GM12878 (cell line): Measurements from ENCODE around the gene LUZP2. TPM values are rescaled to one million over a fixed set of nuclear protein-coding genes. Genes with fewer than 3 reads are reported as not detected.

Experiments used
- ATAC-seq: fragments of 200-7000 bp; cut with Tn5 transposase; 3 replicates; pipeline ENCODE4 v1.9.1; 2020; ENCODE audit warnings: mild to moderate bottlenecking, moderate library complexity
- BruUV-seq: library from RNA; stranded (reverse); fragments of 400-500 nt; replicated peaks from 2 replicates; lab custom pipeline; 2021; lab: Mats Ljungman, UMichigan
- CTCF ChIA-PET: fragments of 300-600 bp; sonication (Branson Sonifier 250); formaldehyde crosslinking; extraction: SDS; loops from one replicate; lab custom pipeline; 2021; ENCODE audit warnings: inconsistent platforms; lab: Yijun Ruan, JAX
- POLR2A ChIA-PET: fragments of 350-600 bp; formaldehyde crosslinking; extraction: SDS; loops from one replicate; lab custom pipeline; 2021; ENCODE audit warnings: inconsistent platforms; lab: Charles Lee
- RAD21 ChIA-PET: fragments of 300-600 bp; sonication (Branson Sonifier 250); formaldehyde crosslinking; loops from one replicate; lab custom pipeline; 2023; ENCODE audit warnings: antibody characterized with exemption; ENCODE audit not compliant: unreplicated experiment; lab: Charles Lee
- SMC1A ChIA-PET: fragments of 300-600 bp; sonication (Branson Sonifier 250); formaldehyde crosslinking; loops from one replicate; lab custom pipeline; 2023; ENCODE audit not compliant: unreplicated experiment, uncharacterized antibody; lab: Charles Lee
- DNase-seq: peaks from one replicate; pipeline ENCODE4 v3.0.0-alpha.2; 2011; ENCODE audit warnings: low read depth, low spot score
- FAIRE-seq: peaks from 3 replicates; lab custom pipeline; 2011; peaks lifted over from hg19 to GRCh38; lab: Jason Lieb, UNC
- H2AFZ ChIP-seq: 2 replicates; pipeline ENCODE4 v1.6.0; 2011; ENCODE audit warnings: low read depth, low read length, control low read depth; ENCODE audit not compliant: control insufficient read depth
- H3K27ac ChIP-seq: 2 replicates; pipeline ENCODE4 v1.5.1; 2011; ENCODE audit warnings: control low read depth; ENCODE audit not compliant: control insufficient read depth, insufficient read depth
- H3K27me3 ChIP-seq, 2 experiments: replicated peaks in 1 of 2; 2 replicates each; pipeline versions ENCODE4 v1.6.0 to v1.6.1; 2011; ENCODE audit warnings: low read length in 1 of 2; ENCODE audit not compliant: control insufficient read depth in 2 of 2, insufficient read depth in 2 of 2
- H3K36me3 ChIP-seq, 2 experiments: 2 replicates each; pipeline ENCODE4 v1.5.1; 2011; ENCODE audit warnings: low read length in 1 of 2; ENCODE audit not compliant: control insufficient read depth in 2 of 2, insufficient read depth in 2 of 2
- H3K4me1 ChIP-seq: 2 replicates; pipeline ENCODE4 v1.6.1; 2011; ENCODE audit warnings: mild to moderate bottlenecking, low read length, moderate library complexity, mixed read lengths; ENCODE audit not compliant: control insufficient read depth, insufficient read depth
- H3K4me2 ChIP-seq: 2 replicates; pipeline ENCODE4 v1.6.0; 2011; ENCODE audit warnings: control low read depth; ENCODE audit not compliant: control insufficient read depth, insufficient read depth
- H3K4me3 ChIP-seq: fragments of 200-600 bp; sonication (generic); 2 replicates; pipeline ENCODE4 v1.5.1; 2016
- H3K79me2 ChIP-seq: 2 replicates; pipeline ENCODE4 v1.6.0; 2011; ENCODE audit warnings: low read length; ENCODE audit not compliant: control insufficient read depth, insufficient read depth
- H3K9ac ChIP-seq: 2 replicates; pipeline ENCODE4 v1.8.0; 2011; ENCODE audit warnings: low read length, control low read depth, mixed read lengths; ENCODE audit not compliant: control insufficient read depth, insufficient read depth
- H3K9me3 ChIP-seq: replicated peaks from 3 replicates; pipeline ENCODE4 v1.5.1; 2011; ENCODE audit warnings: mild to moderate bottlenecking, low read length; ENCODE audit not compliant: control insufficient read depth, insufficient read depth
- H4K20me1 ChIP-seq: 2 replicates; pipeline ENCODE4 v1.6.0; 2011; ENCODE audit not compliant: control insufficient read depth, insufficient read depth
- ATF7 ChIP-seq: fragments of 450-650 bp; IDR thresholded peaks from 2 replicates; pipeline ENCODE4 v1.6.1; 2016; ENCODE audit warnings: low read depth, mild to moderate bottlenecking
- CBX5 ChIP-seq: sonication (generic); IDR thresholded peaks from 2 replicates; pipeline ENCODE4 v1.6.1; 2016; ENCODE audit warnings: low read depth, moderate library complexity, mild to moderate bottlenecking, inconsistent platforms
- CHD2 ChIP-seq: IDR thresholded peaks from 2 replicates; pipeline ENCODE4 v1.6.1; 2011; ENCODE audit warnings: low read depth, low read length, improper control_type of control experiment, borderline replicate concordance
- DPF2 ChIP-seq: fragments of 450-650 bp; IDR thresholded peaks from 2 replicates; pipeline ENCODE4 v1.6.1; 2017; ENCODE audit warnings: mild to moderate bottlenecking
- IRF4 ChIP-seq: IDR thresholded peaks from 2 replicates; pipeline ENCODE4 v1.6.1; 2011; ENCODE audit warnings: low read depth, low read length
- RBBP5 ChIP-seq: fragments of 200-600 bp; sonication (generic); conservative IDR thresholded peaks from 2 replicates; pipeline ENCODE4 v1.6.1; 2016
- SREBF2 ChIP-seq: IDR thresholded peaks from 2 replicates; pipeline ENCODE4 v1.6.1; 2012; ENCODE audit warnings: mild to moderate bottlenecking, low read length
- TARDBP ChIP-seq: IDR thresholded peaks from 2 replicates; pipeline ENCODE4 v1.6.1; 2016; ENCODE audit warnings: borderline replicate concordance
- WGBS: methylation state at CpG from one replicate; pipeline ENCODE4 v1.1.6; 2016; ENCODE audit warnings: low lambda C conversion rate; ENCODE audit not compliant: insufficient replicate concordance, insufficient coverage; ENCODE audit errors: missing lambda C conversion rate; 5-methylcytosine and 5-hydroxymethylcytosine counted together
- in situ Hi-C: fragments of 300-500 bp; cut with MboI; formaldehyde crosslinking; loops from 9 replicates; pipeline ENCODE4 v1.14.3; 2018; ENCODE audit warnings: mixed read lengths
- intact Hi-C: fragments of 100-400 bp; cut with micrococcal nuclease; formaldehyde crosslinking; loops from one replicate; pipeline ENCODE4 v1.14.2; 2022; ENCODE audit not compliant: unreplicated experiment
- polyA plus RNA-seq, 11 experiments: library from polyadenylated mRNA; depleted of rRNA in 4 of 11; unstranded in 6 of 11; stranded (reverse) in 5 of 11; fragments of >200 nt; fragmentation: Nextera tagmentation in 4 of 11; fragmentation: Illumina TruSeq in 1 of 11; extraction: Ambion mirVana in 4 of 11; extraction: Trizol in 1 of 11; gene quantifications; 1 replicate in 1 of 11; 2 replicates in 10 of 11; pipeline versions ENCODE4 v1.2.1 to v1.2.3, GENCODE V29; 2011 to 2016; ENCODE audit warnings: inconsistent platforms in 2 of 11, missing spikeins in 2 of 11, low read depth in 1 of 11
- total RNA-seq, 4 experiments: library from RNA; depleted of rRNA in 3 of 4; stranded (reverse); fragments of >200 nt in 3 of 4; fragmentation: Illumina TruSeq in 1 of 4; extraction: Trizol in 1 of 4; gene quantifications; 2 replicates each; pipeline versions ENCODE4 v1.2.1 to v1.2.3, GENCODE V29; 2013 to 2021
- TF ChIP-seq, protein P1 (sequence below): fragments of 450-650 bp; IDR thresholded peaks from 2 replicates; pipeline ENCODE4 v1.6.1; 2016; ENCODE audit warnings: mild to moderate bottlenecking, moderate library complexity, borderline replicate concordance
- TF ChIP-seq, protein P2 (sequence below): IDR thresholded peaks from 2 replicates; pipeline ENCODE4 v1.6.1; 2011; ENCODE audit warnings: low read depth, mild to moderate bottlenecking, low read length, moderate library complexity, borderline replicate concordance; ENCODE audit errors: extremely low read depth
- TF ChIP-seq, protein P3 (sequence below): fragments of 450-650 bp; IDR thresholded peaks from 2 replicates; pipeline ENCODE4 v1.6.1; 2017; ENCODE audit warnings: borderline replicate concordance
- TF ChIP-seq, protein P4 (sequence below): IDR thresholded peaks from 2 replicates; pipeline ENCODE4 v1.6.1; 2011; ENCODE audit warnings: mild to moderate bottlenecking, low read depth, low read length, moderate library complexity; ENCODE audit not compliant: insufficient replicate concordance

The LUZP2 gene
- total and polyA plus RNA-seq, 10 of the 15 experiments (the other 5 are each of a cell fraction or from before 2014, with no cell fraction given), result not detected

DNA sequence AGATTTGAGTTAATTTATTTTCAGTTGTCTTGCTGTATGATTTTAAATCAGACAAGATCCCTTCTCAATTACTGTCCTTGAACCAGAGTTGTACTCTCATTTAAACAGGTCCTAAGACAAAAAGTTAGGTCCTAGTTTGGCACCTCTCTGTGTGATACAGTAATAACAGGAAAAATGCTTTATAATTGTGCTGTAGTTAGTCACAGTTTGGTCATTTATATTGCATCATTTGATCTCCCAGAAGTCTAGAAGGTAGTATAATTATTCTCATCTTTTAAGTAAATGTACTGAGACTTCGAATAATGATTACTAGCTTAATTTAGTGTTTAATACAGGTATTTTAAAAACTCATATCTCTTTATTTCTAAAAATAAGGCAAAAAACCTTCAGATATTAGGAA, 18.1 kb upstream of the LUZP2 start (continued):
- TF ChIP-seq, protein P1, sequence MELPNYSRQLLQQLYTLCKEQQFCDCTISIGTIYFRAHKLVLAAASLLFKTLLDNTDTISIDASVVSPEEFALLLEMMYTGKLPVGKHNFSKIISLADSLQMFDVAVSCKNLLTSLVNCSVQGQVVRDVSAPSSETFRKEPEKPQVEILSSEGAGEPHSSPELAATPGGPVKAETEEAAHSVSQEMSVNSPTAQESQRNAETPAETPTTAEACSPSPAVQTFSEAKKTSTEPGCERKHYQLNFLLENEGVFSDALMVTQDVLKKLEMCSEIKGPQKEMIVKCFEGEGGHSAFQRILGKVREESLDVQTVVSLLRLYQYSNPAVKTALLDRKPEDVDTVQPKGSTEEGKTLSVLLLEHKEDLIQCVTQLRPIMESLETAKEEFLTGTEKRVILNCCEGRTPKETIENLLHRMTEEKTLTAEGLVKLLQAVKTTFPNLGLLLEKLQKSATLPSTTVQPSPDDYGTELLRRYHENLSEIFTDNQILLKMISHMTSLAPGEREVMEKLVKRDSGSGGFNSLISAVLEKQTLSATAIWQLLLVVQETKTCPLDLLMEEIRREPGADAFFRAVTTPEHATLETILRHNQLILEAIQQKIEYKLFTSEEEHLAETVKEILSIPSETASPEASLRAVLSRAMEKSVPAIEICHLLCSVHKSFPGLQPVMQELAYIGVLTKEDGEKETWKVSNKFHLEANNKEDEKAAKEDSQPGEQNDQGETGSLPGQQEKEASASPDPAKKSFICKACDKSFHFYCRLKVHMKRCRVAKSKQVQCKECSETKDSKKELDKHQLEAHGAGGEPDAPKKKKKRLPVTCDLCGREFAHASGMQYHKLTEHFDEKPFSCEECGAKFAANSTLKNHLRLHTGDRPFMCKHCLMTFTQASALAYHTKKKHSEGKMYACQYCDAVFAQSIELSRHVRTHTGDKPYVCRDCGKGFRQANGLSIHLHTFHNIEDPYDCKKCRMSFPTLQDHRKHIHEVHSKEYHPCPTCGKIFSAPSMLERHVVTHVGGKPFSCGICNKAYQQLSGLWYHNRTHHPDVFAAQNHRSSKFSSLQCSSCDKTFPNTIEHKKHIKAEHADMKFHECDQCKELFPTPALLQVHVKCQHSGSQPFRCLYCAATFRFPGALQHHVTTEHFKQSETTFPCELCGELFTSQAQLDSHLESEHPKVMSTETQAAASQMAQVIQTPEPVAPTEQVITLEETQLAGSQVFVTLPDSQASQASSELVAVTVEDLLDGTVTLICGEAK, result no peak
- no peak for TF ChIP-seq SREBF2
- TF ChIP-seq, protein P2, sequence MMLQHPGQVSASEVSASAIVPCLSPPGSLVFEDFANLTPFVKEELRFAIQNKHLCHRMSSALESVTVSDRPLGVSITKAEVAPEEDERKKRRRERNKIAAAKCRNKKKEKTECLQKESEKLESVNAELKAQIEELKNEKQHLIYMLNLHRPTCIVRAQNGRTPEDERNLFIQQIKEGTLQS, result no peak
- no peak for TF ChIP-seq RBBP5
- TF ChIP-seq TARDBP, result no peak
- TF ChIP-seq, all 136 proteins: peak for 0

DNA sequence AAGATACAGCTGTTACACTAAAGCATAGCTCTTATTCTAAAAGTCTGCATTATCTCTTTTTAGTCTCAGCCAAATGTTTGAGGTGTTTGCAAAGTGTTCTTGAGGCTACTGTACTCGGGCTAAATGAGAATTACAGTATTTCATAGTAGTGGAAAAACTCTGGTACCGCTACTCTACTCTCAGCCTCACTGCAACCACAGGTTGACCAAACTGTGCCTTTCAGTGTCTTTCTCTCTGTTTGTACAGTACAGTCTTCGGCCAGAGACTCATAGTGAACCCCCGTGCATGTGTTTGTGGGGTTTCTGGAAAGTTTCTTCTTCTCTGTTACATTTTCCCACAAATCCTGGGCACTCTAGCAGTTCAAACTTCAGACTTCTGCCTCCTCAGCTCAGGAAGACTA, 7.4 kb upstream of the LUZP2 start:
- H3K9ac ChIP-seq, result no peak overlapping the region
- WGBS, result 0% methylated on average over 4 of the region's 4 CpGs
- intact Hi-C loops (no loop called here), in situ Hi-C loops (no loop called here)
- ChIA-PET CTCF (no interaction called here), RAD21 (no interaction called here), POLR2A (no interaction called here), SMC1A (interaction anchor here (0.6 kb wide), 1 partner anchor 174 kb away, joined by 3 read pairs; no protein-coding TSS in a partner anchor)
- ATAC-seq (no peak), FAIRE-seq (no peak), DNase-seq (no peak)
- H2AFZ ChIP-seq, result no peak overlapping the region
- BruUV-seq, result no TSS peak
- no peaks in the 10 kb centered on the region for H3K36me3 ChIP-seq
- no peak for TF ChIP-seq IRF4
- no peak for TF ChIP-seq CBX5
- no peak for TF ChIP-seq DPF2
- TF ChIP-seq, protein P3, sequence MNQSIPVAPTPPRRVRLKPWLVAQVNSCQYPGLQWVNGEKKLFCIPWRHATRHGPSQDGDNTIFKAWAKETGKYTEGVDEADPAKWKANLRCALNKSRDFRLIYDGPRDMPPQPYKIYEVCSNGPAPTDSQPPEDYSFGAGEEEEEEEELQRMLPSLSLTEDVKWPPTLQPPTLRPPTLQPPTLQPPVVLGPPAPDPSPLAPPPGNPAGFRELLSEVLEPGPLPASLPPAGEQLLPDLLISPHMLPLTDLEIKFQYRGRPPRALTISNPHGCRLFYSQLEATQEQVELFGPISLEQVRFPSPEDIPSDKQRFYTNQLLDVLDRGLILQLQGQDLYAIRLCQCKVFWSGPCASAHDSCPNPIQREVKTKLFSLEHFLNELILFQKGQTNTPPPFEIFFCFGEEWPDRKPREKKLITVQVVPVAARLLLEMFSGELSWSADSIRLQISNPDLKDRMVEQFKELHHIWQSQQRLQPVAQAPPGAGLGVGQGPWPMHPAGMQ, result no peak
- no peak for TF ChIP-seq ATF7
- TF ChIP-seq, protein P1, result no peak
- TF ChIP-seq, protein P4, sequence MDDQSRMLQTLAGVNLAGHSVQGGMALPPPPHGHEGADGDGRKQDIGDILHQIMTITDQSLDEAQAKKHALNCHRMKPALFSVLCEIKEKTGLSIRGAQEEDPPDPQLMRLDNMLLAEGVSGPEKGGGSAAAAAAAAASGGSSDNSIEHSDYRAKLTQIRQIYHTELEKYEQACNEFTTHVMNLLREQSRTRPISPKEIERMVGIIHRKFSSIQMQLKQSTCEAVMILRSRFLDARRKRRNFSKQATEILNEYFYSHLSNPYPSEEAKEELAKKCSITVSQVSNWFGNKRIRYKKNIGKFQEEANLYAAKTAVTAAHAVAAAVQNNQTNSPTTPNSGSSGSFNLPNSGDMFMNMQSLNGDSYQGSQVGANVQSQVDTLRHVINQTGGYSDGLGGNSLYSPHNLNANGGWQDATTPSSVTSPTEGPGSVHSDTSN, result no peak
- TF ChIP-seq CHD2, result no peak
- no peaks in the 10 kb centered on the region for H3K27me3 ChIP-seq
- no peaks in the 10 kb centered on the region for H3K79me2 ChIP-seq
- H3K9me3 ChIP-seq, result no peaks in the 10 kb centered on the region
- no peak overlapping the region for H3K4me2 ChIP-seq
- H3K4me3 ChIP-seq, result no peak overlapping the region
- no peak overlapping the region for H3K27ac ChIP-seq
- H3K4me1 ChIP-seq, result no peaks in the 10 kb centered on the region
- H4K20me1 ChIP-seq, result no peaks in the 10 kb centered on the region
